ENCODE results near the gene TAS2R16.

Gene TAS2R16

GRCh38 chr7:122995600-122995999, at the start of gene TAS2R16:
Gene TAS2R16, minus strand, starts transcription at chr7:122995700. Its CDS starts 66 bp downstream, at chr7:122995634.
- TF ChIP-seq, protein P1, sequence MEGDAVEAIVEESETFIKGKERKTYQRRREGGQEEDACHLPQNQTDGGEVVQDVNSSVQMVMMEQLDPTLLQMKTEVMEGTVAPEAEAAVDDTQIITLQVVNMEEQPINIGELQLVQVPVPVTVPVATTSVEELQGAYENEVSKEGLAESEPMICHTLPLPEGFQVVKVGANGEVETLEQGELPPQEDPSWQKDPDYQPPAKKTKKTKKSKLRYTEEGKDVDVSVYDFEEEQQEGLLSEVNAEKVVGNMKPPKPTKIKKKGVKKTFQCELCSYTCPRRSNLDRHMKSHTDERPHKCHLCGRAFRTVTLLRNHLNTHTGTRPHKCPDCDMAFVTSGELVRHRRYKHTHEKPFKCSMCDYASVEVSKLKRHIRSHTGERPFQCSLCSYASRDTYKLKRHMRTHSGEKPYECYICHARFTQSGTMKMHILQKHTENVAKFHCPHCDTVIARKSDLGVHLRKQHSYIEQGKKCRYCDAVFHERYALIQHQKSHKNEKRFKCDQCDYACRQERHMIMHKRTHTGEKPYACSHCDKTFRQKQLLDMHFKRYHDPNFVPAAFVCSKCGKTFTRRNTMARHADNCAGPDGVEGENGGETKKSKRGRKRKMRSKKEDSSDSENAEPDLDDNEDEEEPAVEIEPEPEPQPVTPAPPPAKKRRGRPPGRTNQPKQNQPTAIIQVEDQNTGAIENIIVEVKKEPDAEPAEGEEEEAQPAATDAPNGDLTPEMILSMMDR (IDR thresholded peaks at IDR 0.05; ENCODE audit: insufficient read depth, missing control alignments) = no peak
- DNase-seq (ENCODE audit: insufficient read length, low spot score) = no peak
- no peak for FAIRE-seq

- FAIRE-seq (no peak), DNase-seq (ENCODE audit: insufficient read length, low spot score) (no peak)
- TF ChIP-seq, protein P1 (IDR thresholded peaks at IDR 0.05; ENCODE audit: insufficient read depth, missing control alignments) = no peak
These were observed 48.1 kb upstream of the TAS2R16 start for GRCh38 chr7:123043642-123044041.

DNA sequence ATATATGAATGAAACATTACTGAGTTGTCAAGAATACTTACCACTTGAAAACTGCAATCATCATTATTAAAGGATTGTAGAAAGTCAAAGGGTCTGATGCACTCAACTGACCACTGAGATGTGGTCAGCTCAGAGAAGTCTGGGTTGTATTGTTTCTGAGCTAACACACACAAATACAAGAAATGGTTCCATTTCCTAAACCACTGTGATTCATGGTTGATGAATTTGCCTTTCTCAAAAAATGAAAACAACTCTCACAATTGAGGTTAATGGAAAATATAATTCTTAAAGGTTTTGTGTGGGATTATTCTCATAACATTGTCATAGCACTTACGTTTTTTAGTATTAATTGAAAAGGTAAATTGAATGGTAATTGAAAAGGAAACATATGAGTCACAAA, 45.6 kb upstream of the TAS2R16 start:
- no peak for FAIRE-seq
- TF ChIP-seq, protein P1 (IDR thresholded peaks at IDR 0.05; ENCODE audit: insufficient read depth, missing control alignments) = no peak
- DNase-seq (ENCODE audit: insufficient read length, low spot score) = no peak

DNA sequence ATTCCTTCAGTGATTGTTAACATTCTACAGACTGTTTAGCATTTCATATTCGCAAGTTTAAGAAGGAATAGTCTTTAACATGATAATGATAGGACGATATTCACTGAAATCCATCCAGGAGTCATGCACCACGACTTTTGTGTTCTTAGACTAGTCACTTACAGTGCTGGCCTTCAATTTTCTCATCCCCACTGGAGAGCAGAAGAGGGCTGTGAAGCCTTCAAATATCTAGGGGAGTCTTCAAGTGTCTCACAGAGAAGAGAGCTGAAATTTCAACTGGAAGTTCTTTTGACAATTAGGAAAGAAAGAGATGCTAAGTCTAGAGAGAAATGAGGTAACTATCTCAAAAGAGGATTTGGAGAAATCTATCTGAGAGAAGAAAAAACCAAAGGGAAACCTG, 43.8 kb upstream of the TAS2R16 start:
- TF ChIP-seq, protein P1 (IDR thresholded peaks at IDR 0.05; ENCODE audit: insufficient read depth, missing control alignments) = no peak
- no peak for FAIRE-seq
- no peak for DNase-seq (ENCODE audit: insufficient read length, low spot score)

DNA sequence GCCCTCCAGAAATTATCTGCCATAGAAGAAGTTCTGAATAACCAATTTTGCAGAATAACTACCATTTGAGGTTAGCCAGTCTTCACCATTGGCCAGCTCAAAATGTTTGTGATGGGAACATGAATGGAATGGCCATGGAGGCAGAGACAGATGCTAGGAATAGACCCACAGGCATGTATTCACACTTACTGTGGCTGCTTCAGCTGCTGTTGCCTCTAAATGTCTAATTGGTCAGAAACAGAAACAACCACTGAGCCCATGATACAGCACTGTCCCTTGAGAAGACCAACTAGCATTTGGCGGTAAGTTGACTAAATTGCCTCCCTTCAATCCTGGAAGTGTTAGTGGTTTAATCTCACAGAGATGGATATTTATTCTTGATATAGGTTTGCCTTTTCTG, 38.6 kb upstream of the TAS2R16 start:
- DNase-seq (ENCODE audit: insufficient read length, low spot score) = no peak
- TF ChIP-seq, protein P1 (IDR thresholded peaks at IDR 0.05; ENCODE audit: insufficient read depth, missing control alignments) = no peak
- no peak for FAIRE-seq

DNA sequence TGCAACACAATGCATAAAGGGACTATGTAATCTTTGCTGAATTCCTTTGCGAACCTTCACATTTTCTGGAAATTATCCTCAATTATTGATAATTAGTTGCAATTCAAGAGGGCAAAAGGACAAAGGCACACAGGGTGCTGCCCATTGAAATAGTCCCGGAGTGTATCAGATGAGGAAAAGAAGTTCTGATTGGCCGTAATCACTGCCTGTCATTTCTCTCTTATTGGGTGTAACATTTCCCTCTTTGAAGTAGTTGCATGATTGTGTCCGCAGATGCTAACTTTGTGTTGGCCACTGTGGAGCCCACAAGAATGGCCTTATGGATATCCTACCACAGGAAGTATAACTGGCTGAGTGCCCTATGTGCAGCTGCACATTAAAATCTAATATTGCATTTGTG, 35.1 kb upstream of the TAS2R16 start:
- no peak for DNase-seq (ENCODE audit: insufficient read length, low spot score)
- no peak for FAIRE-seq
- TF ChIP-seq, protein P1 (IDR thresholded peaks at IDR 0.05; ENCODE audit: insufficient read depth, missing control alignments) = no peak

DNA sequence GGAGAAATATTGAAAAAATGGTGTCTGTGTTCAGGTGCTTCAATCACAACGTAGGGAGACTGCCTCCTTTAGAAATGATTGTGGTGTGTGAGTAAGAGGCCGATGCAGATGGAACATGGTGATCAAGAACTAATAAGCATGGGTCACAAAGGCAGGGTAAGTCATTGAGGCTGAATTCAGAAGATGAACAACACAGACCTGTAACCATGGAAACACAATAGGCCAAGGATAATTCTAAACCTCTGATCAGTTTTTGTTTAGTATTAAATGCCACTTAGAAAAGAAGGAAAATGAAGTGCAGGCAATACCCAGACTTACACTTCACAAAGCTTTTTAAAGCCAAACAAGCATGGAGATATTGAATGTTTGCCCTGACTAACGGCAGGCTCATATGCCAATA, 32.8 kb upstream of the TAS2R16 start:
- no peak for DNase-seq (ENCODE audit: insufficient read length, low spot score)
- no peak for FAIRE-seq
- TF ChIP-seq, protein P1 (IDR thresholded peaks at IDR 0.05; ENCODE audit: insufficient read depth, missing control alignments) = no peak
